Stimulated activated CD4-positive, alpha-beta T cell treated with anti-CD3 and anti-CD28 coated beads, Interleukin-15, amount 100 ng/mL, for 1 hour (primary cell): ENCODE results near the gene LEPROT.
"Not testable (repeated sequence)": the region's sequence is repeated elsewhere in the genome, so short reads cannot be mapped to it uniquely, and the experiment has no call there.

ENCODE experiments used
- DNase-seq, 2 donors: peaks; one replicate each; pipeline ENCODE4 v3.0.0-alpha.2; 2020; ENCODE audit warnings: low read depth in 1 of 2, low spot score in 1 of 2

The LEPROT gene, protein sequence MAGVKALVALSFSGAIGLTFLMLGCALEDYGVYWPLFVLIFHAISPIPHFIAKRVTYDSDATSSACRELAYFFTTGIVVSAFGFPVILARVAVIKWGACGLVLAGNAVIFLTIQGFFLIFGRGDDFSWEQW

DNA sequence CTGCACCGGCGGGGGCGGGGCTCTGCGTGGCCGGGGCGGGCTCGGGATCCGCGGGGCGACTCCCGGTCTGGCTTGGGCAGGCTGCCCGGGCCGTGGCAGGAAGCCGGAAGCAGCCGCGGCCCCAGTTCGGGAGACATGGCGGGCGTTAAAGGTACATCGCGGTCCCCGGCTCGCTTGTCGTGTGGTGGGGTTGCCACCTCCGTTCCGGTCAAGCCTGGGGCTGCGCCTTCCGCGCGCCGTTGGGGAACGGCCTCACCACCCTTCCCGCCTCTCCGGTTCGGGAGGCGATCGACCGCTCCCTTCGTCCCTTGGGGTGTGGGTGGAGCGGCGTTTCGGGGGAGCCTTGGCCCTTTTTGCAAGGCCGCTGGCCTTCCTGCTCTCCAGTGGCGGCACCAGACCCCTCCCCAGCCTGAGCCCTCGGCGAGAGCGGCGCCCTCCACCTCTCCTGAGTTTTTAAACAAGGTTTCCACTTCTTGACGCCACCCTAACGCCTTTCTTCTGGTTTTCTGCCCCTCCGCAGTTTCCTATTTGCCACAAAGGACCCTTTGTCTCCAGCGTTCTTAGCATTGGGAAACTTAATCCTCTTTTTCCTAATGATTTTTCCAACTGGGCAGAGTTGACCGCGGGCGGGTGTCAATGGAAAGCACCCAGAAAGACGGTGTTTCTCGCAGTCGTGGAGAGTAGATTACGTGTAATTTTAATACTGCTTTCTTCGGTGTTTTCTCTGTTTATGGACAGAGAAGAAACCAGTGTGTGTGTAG, at the start of gene LEPROT, which contains the start of gene LEPR:
LEPROT (plus strand) TSS at position 79 of the 761 bp plus-strand sequence; CDS start at position 136, 57 bp downstream.
LEPR (plus strand) TSS at position 79 of the 761 bp plus-strand sequence. CDS start 144,898 bp downstream, outside the sequence.
- DNase-seq = no peak

DNA sequence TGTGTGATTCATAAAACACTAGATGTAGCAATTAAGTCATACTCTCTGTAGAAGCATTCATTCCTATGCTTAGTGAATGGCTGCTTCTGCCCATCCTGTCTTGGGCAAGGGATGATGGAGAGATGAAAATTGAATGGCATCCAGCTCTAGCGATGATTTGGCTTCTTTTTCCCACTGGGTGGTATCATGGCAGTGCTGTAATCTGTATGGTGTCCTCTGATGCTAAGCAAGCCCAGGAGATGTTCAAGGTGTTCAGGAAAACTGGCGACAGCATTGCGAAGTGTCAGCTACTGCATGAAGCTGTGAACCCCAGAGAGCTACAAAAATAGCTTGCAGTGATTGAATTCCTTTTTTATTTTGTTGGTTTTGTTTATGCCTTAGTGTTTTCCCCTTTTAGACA, 48.9 kb upstream of the LEPROT start:
- DNase-seq = no peak

DNA sequence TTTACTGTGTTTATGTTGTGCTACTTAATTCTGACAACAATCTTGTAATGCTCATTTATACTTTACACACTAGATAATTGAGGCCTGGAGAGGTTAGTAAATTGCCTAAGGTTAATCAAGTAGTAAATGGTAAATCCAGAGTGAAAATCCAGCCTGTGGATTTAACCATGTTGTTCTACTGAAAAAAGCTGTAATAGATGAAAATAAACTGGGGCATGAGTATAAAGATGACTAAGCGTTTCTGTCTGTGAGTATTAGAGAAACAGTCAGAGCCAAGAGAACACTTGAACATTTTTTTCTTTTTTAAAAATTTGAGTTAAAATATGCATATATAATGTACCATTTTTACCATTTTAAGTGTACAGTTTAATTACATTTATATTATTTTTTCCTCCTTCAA, 47.9 kb upstream of the LEPROT start:
- no peak for DNase-seq

DNA sequence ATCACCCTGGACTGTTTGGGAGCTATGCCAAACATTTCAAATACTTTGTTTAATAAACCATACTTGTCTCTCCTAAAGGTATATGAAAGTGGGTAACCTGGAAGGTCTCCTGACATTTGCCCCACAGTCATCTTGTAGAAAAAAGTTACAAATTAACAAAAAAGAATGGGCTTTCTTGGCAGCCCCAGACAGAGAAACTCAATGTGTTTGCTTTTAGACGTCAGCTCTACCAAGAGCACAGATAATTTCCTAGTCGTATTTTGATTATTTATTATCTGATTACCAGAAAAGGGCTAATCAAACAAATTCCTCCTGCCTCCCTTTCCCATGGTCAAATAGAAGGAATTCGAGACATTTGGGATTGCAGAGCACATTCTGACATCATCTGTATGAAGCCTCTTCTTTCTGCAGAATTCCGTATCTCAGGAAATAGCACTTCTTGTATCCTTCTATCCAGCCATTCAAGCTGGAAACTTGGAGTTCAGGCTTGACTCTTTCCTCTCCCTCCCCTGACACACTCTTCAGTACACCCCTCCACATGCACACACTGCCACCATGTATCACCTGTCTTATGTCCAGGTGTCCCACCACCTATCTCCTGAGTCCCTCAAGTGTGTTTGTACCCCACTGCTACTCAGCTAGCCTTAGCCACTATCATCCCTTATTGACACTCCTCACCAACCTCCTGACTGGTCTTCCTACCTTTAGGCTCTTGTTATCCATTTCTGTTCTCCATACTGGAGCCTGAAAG, 42.8 kb upstream of the LEPROT start:
- DNase-seq = no peak

DNA sequence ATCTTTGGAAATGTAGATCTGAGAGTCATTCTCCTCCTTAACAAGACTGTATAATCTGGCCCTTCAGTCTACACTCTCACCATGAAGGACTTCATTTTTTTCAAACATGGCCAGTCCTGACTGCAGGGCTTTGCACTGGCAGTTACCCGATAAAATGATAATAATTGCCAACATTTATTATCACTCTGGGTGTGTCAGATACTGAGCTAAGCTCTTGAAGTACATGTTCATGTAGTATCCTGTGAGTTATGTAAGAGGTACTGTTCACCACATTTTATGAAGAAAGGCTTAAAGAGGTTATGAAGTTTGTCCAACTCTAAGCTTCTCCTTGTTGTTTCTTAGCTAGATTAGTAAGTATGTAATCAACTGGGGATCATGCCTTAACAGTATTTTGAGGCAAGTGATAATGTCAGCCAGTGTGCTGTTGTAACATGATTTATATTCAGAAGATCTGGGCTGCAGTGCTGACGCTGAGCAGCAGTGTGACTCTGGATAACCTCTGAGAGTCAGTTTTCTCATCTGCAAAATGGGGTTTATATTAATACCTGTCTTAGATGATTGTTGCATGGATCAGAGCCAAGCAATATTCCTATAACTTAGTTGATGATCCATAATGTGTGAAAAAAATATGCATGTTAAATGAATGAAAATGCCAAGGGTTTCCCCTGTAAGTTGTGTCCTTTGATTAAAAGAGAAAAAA, 42.1 kb upstream of the LEPROT start:
- DNase-seq = no peak

DNA sequence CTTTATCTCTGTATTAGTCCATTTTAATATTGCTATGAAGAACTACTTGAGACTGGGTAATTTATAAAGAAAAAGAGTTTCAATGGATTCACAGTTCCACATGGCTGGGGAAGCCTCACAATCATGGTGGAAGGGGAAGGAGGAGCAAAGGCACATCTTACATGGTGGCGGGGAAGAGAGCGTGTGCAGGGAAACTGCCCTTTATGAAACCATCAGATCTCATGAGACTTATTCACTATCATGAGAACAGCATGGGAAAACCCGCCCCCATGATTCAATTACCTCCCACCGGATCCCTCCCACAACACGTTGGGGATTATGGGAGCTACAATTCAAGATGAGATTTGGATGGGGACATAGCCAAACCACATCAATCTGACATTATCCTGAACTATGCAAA, 36.0 kb upstream of the LEPROT start:
- DNase-seq = not testable (repeated sequence)

DNA sequence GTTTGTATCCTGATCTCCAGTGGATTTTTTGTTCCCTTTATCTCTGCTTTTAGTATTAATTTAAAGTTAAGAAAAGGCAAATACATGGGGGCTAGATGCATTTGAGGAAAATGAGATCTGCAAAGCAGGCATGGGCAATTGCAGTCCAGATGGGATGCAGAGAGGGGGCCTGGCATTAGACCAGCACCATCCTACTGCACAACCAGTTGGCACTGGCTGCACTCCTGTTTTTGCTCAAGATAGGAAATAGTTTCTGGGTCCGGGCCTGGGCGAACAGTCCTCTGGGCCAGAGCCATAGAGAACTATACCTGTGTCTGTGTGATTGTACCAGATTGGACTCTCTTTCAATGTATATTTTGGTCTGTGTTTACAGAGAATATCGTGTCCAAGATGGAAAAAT, 34.0 kb upstream of the LEPROT start:
- no peak for DNase-seq

DNA sequence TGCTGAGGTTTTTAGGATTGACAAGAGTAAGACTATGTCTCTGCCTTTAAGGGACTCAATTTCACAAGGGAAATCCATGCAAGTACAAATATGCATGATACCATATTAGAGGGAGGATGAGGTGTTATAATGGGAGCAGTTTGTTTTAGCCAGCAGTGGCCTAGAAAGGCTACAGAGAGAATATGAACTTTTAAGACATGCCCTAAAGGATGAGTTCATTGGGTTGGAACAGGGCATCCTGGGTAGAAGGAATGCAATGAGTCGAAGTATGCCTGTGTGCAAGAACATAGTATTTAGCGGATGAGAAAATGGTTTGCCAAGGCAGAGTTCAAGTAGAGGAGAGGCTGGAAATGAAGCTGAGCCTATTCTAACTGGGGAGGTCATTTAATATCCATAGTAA, 32.6 kb upstream of the LEPROT start:
- DNase-seq = no peak

DNA sequence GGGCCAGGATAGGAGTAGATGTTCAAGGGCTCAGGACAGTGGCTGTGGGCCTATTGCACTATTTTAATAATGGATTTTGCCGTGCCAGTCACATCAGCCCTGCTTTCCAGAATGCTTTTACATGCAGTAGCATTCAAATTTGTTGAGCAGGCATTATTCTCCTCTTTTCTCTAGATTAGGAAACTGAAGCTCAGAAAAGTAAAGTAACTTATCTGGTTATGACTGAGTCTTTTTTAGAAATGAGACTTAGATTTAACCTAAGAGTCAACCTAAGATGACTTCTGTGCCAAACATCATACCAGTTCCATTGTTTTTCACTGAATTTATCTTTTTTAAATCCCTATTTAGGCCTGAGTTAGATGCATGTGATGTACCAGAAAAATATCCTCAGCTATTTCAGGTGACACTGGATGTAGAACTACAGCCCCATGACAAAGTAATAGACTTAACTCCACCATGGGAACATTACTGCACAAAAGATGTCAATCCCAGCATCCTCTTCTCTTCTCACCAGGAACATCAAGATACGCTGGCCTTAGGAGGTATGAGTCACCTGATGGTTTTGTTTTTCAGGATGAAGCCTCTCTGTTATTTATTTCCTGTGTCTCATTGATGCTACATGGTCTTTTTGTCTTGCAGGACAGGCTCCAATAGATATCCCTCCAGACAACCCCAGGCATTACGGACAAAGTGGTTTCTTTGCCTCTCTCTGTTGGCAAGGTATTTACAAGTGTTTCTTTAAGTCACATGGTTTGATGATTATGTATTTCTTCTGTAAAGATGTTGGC, 31.4 kb upstream of the LEPROT start:
- no peak for DNase-seq

DNA sequence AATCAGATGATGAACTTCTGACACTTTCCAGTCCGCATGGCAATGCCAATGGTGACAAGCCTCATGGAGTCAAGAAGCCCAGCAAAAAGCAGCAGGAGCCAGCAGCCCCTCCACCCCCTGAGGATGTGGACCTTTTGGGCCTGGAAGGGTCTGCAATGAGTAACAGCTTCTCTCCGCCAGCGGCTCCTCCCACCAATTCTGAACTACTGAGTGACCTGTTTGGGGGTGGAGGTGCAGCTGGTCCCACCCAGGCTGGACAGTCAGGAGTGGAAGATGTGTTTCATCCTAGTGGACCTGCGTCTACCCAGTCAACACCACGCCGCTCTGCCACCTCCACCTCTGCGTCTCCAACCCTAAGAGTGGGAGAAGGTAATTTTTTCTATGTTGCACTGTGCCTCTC, 28.0 kb upstream of the LEPROT start:
- DNase-seq = no peak

DNA sequence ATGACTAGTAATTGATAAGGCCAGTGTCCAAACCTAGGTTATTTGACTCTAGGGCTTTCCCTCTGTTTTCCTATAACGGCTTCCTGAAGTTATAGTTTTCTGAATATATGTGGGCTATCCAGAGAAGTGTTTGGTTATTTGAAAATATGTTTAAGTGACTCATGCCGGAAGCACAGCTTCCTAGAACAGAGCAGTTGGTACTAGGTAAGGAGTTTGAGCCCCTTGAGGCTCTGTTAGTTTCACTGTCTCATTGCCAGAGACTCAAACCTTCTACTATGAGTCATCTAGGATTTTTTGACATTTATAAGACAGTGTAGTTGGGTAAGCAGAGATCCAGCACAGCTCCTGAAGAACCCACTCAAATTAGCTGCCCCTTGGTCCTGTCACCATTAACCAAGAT, 27.1 kb upstream of the LEPROT start:
- DNase-seq = no peak

DNA sequence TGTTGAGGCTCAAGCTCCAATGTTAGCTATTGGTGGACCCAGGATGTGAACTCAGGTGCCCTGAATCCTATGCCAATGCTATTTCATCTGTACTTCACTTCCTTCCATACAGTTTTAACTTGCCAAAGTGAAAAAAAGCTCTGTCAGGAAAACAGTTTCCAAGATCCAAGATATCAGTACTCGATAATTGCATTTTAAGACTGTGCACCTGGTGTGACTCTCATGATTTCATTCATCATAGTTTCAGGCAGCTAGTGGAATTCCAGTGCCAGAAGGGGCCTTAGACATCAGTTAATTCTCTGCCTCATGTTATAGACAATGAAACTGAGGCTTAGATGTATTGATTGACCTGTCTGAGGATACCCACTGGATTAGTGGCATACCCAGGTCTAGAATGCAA, 26.5 kb upstream of the LEPROT start:
- no peak for DNase-seq

DNA sequence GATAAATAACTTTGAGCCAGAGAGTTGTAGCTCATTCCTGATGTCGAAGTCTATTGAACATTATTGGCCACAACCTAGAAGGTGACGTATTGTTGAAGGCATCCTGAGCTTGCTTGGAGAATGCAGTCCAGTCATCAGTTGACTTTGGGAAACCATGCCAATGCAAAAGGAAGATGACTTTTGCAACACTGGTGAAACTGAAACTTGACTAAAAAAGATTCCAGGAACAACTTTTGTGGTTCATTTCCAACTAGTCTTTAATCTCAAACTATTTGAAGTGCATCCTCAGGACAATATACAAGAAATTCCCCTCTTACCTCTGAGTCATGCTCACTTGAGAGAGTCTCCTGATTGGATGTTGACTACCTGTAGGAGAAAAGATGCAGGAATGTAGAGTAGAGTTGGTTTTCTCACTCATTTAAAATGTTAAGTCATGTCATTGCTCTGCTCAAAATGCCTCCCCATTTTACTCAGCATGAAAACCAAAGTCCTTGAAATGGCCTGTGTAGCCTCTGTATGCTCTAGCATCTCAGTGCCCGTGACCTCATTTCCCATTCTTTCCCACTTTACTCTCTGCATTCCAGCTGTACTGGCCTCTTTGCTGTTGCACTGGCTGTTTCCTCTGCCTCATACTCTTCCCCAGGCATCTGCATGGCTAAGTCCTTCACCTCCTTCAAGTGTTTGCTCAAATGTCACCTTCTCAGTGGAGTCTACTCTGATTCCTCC, 24.4 kb upstream of the LEPROT start:
- DNase-seq = no peak

DNA sequence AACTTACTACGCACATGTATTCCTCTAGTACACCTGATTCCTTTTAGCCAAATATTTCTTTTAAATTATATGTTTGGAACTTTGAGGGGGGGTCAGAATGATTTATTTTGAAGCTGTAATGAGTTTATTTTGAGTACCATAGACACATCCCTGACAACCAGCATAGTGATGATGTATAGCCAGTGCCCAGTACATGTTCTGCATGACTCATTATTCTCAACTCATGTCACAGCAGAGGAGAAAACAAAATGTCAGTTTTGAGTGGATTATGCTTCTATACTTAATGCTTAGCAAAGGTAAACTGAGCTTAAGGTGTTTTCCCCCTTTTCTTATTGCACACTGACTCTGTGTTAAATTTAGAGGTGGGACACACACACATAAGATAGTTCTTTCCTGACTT, 22.4 kb upstream of the LEPROT start:
- DNase-seq = no peak

DNA sequence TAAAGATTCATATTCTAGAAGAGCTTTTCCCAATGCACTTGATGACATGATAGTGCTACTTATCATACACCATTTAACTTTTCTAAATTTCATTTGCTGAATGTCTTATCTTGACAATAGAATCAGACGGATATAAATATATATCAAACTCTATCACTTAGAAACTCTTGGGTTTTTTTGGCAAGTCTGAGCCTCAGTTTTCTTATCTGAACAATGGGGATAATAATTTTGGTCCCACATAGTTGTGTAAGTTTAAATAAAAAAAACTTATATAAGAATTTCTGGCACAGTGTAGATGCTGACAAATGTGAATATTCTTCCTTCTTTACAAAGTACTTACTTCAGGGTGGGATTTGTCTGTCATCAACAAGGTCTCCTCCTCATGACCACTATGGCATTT, 21.5 kb upstream of the LEPROT start:
- DNase-seq = no peak

DNA sequence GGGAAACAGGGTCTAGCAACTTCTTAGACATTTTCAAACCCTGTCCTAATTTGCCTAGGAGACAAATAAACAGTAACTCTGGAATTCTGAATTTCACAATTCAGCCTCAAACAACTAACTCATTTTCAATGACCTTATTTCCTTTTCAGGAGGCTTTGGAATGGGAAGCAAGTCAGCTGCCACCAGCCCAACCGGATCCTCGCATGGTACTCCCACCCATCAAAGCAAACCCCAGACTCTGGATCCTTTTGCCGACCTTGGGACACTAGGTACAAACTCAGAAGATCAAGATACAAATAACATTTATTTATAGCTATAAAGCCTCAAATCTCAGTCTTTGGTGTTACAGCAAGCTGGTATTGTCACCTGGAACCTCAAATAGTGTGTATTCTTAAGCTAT, 18.9 kb upstream of the LEPROT start:
- DNase-seq = no peak

DNA sequence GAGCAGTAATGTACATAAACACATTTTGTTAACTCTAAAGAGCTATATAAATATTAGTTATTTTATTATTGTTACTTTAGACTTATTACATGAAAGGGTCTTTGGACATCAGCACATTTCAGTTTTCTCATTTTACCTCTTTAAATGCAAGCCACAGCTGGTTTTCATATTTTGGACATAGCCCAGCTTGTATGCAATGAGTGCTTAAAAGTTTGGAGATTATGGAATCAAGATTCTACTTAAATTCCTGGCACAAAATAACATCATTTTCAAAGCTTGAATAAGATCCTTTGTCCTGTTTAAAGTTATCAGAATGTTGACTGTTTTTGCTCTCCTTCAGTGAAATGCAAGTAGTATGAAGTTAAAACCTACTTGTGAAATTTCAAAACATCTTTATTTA, 15.5 kb upstream of the LEPROT start:
- no peak for DNase-seq

DNA sequence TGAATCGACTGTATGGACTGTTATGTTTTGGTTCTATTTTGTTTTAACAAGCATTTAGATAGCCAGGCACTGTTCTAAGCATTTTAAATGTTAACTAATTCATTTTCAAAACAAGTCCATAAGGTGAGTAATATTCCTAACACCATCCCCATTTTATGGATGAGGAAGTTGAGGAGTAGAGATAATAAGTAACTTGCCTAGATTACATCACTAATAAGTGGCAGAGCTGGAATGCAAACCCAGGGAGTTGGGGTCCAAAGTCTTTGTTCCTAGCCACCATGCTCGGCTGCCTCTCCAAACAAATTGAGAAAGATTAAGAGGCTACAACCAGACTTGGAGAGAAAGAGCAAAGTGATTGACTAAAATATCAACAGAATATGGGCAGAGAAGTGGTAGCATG, 12.6 kb upstream of the LEPROT start:
- no peak for DNase-seq

DNA sequence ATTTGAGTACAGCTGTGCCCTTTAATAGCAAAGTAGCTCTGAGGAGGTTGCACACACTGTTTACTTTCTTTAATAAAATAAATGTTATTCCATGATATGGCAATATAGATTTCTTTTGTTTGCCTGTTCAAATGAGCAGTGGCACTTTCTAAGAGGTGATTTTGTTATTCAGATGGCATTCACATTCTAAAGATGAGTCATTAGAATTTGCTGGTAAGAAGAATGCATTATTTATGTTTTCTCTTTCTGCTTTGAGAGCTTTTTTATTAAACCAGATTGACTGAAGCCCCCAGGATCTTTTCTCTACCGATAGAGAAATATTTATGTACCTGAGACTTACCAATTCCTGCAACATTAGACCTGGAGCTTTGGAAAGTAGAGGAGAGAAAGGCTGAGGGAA, 11.2 kb upstream of the LEPROT start:
- no peak for DNase-seq

DNA sequence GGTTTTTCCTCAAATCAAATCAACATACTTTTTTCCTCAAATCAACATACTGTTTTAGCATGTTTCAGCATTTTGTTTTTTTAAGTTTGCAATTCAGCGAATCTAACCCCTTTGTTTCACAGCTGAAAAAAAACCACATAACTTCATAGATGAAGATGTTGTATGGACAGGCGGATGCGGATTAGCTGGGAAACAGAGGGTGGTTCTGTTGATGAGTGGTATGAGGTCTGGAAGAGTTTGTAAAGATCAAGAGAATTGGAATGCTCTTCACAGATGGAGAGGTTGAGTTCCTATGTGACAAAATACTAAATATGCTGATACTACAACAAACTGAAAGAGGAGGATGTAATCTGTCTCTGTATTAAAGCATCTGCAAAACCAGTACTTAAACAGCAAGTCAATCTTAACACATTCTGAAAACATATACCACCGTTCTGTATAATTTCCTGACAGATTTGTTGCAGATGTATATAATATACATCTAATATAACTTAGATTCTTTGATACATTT, 10.6 kb upstream of the LEPROT start:
- DNase-seq = no peak
